Heart right ventricle (tissue), 16 donors: ENCODE results near the gene ANKRD33. TPM values are rescaled to one million over a fixed set of nuclear protein-coding genes. Genes with fewer than 3 reads are reported as not detected.
A peak's percentile ranks its signal among the peaks of the same experiment; 100 is the strongest.

ENCODE experiments used
- ATAC-seq, 8 donors: fragments of 200-7000 bp; cut with Tn5 transposase; one replicate each; pipeline ENCODE4 v1.9.1; 2020; ENCODE audit warnings: mild to moderate bottlenecking in 8 of 8, moderate library complexity in 8 of 8, moderate number of reproducible peaks in 1 of 8
- DNase-seq, 2 donors: peaks; one replicate each; pipeline ENCODE4 v3.0.0-alpha.2; 2020
- H3K27ac ChIP-seq, 10 donors: fragments of 200-600 bp; sonication (generic) in 2 of 10; one replicate each; pipeline versions ENCODE4 v1.5.0 to v1.8.0; 2020 to 2022; ENCODE audit warnings: mild to moderate bottlenecking in 3 of 10
- H3K27me3 ChIP-seq, 7 donors: fragments of 200-600 bp; one replicate each; pipeline ENCODE4 v1.8.0; 2021 to 2022; ENCODE audit warnings: mild to moderate bottlenecking in 2 of 7
- H3K36me3 ChIP-seq, 9 donors: fragments of 200-600 bp; sonication (generic) in 1 of 9; one replicate each; pipeline versions ENCODE4 v1.5.0 to v1.8.0; 2020 to 2022; ENCODE audit warnings: mild to moderate bottlenecking in 2 of 9
- H3K4me1 ChIP-seq, 9 donors: fragments of 200-600 bp; sonication (generic) in 1 of 9; one replicate each; pipeline versions ENCODE4 v1.5.0 to v1.8.0; 2020 to 2022; ENCODE audit warnings: mild to moderate bottlenecking in 4 of 9
- H3K4me3 ChIP-seq, 10 donors: fragments of 200-600 bp; sonication (generic) in 2 of 10; one replicate each; pipeline versions ENCODE4 v1.5.0 to v1.8.0; 2020 to 2022; ENCODE audit warnings: mild to moderate bottlenecking in 7 of 10, moderate library complexity in 2 of 10
- H3K9me3 ChIP-seq, 11 donors: fragments of 200-600 bp in 10 of 11; sonication (generic) in 2 of 11; one replicate each; pipeline versions ENCODE4 v1.5.0 to v1.8.0; 2013 to 2022; ENCODE audit warnings: mild to moderate bottlenecking in 2 of 11, control low read depth in 1 of 11, moderate library complexity in 1 of 11
- CTCF ChIP-seq, 9 donors: fragments of 200-600 bp; sonication (generic) in 2 of 9; IDR thresholded peaks; one replicate each; pipeline versions ENCODE4 v1.5.0 to v1.8.0; 2021 to 2022; ENCODE audit warnings: antibody characterized with exemption in 9 of 9, mild to moderate bottlenecking in 5 of 9, moderate library complexity in 1 of 9
- WGBS, 2 donors: extraction: QIAGEN DNeasy Blood & Tissue Kit; methylation state at CpG; one replicate each; pipeline ENCODE4 v1.1.7; 2013; ENCODE audit warnings: inconsistent platforms in 1 of 2; 5-methylcytosine and 5-hydroxymethylcytosine counted together
- intact Hi-C, 10 donors: fragments of 100-400 bp; cut with DNase I; formaldehyde crosslinking; loops; one replicate each; pipeline versions ENCODE4 v1.11.1 to v1.14.2; 2022
- polyA plus RNA-seq, 2 donors: library from polyadenylated mRNA; stranded (reverse); fragments of 200-250 nt; gene quantifications; one replicate each; pipeline ENCODE4 v1.2.3, GENCODE V29; 2013
- total RNA-seq, 10 donors: library from RNA; stranded (reverse); fragmentation: NEBNext Ultra II Directional in 3 of 10; extraction: Animal tissue kit (Norgen Biotek cat#: 25700) in 3 of 10; gene quantifications; one replicate each; pipeline versions ENCODE4 v1.2.1 to v1.2.4, GENCODE V29; 2021 to 2023
- donor health status: Arrhythmogenic right ventricular cardiomyopathy.
- donor health status: ischemic (EF 13 %, LVEDD 7.1; RV severe dilation, severe dysfunction).
- donor health status: healthy with polysubstance abuse.
- donor health status: DM: no; HTN: yes; CAD: no.
- donor health status: DM: no; HTN: no; CAD: no.
- donor health status: ischemic (EF 25% LVEDD 6.9; RV normal size, moderate dysfunction).
- donor health status: ischemic (EF 25% LVEDD 5.7; RV mildly dilated, moderate dysfunction).
- donor health status: healthy.
- donor health status: DM: yes; HTN: yes; CAD: no.
- donor health status: Ischemic cardiomyopathy.
- donor health status: ischemic (EF 35%, LVEDD 5.7; RV mildly dilated, moderate dysfunction).
- donor health status: nonischemic (EF 11% LVEDD 7.7; RV severe dilation, severe dysfunction).
- donor health status: DM: yes; HTN: yes; CAD: no.
- donor health status: PGD.
- donor health status: ischemic (EF 29% LVEDD 5.4; RV normal size, mild dysfunction).
- donor health status: nonischemic (EF 23%, LVEDD 6.1; RV moderate dilation, normal function).

ANKRD33 gene
- total and polyA plus RNA-seq, 12 donors: 0.01 TPM; not detected in 11

GRCh38 chr12:51841727-51842126 lies 46.2 kb upstream of the ANKRD33 start:
- no peak for DNase-seq

GRCh38 chr12:51844854-51845253 lies 43.0 kb upstream of the ANKRD33 start:
- DNase-seq (no peak), ATAC-seq (no peak)
- no peak overlapping the region for H3K27ac ChIP-seq
- WGBS, 2 donors: 91 to 93% methylated on average over 4 of the region's 4 CpGs
- peaks cover 6 to 37% (median 21%) of the 10 kb centered on the region in 9 donors for H3K4me1 ChIP-seq
- no peaks in the 10 kb centered on the region for H3K9me3 ChIP-seq
- H3K36me3 ChIP-seq: no peaks in the 10 kb centered on the region
- no peak overlapping the region for H3K4me3 ChIP-seq
- TF ChIP-seq CTCF (IDR thresholded peaks at IDR 0.05): no peak
- intact Hi-C loops: no loop called here
- H3K27me3 ChIP-seq: peaks cover 9 to 73% (median 57%) of the 10 kb centered on the region in 7 donors

More at GRCh38 chr12:51841727-51842126, 46.2 kb upstream of the ANKRD33 start:
- Histone ChIP-seq H3K9me3 (no peaks in the 10 kb centered on the region), H3K4me3 (no peak overlapping the region), H3K36me3 (no peaks in the 10 kb centered on the region), H3K27me3 (peaks cover 8 to 56% (median 41%) of the 10 kb centered on the region in 7 donors), H3K27ac (no peak overlapping the region), H3K4me1 (peaks cover 5 to 32% (median 21%) of the 10 kb centered on the region in 9 donors)
- intact Hi-C loops: no loop called here
- 45 to 61% methylated on average over 6 of the region's 6 CpGs for WGBS, 2 donors
- TF ChIP-seq CTCF (IDR thresholded peaks at IDR 0.05): no peak
- no peak for ATAC-seq

- Histone ChIP-seq H3K9me3 (no peaks in the 10 kb centered on the region), H3K27ac (no peak overlapping the region), H3K27me3 (peaks cover 9 to 73% (median 57%) of the 10 kb centered on the region in 7 donors), H3K36me3 (no peaks in the 10 kb centered on the region), H3K4me1 (peaks cover 7 to 39% (median 27%) of the 10 kb centered on the region in 9 donors), H3K4me3 (no peak overlapping the region)
- no peak for ATAC-seq
- no peak for TF ChIP-seq CTCF (IDR thresholded peaks at IDR 0.05)
- intact Hi-C loops: no loop called here
- DNase-seq: no peak
- 78 to 82% methylated on average over 7 of the region's 7 CpGs for WGBS, 2 donors
Observed at GRCh38 chr12:51845482-51845881, 42.4 kb upstream of the ANKRD33 start.

- H3K4me3 ChIP-seq: peak overlapping the region in 5 of 10 donors; percentile 63 to 72 (median 67)
- WGBS, 2 donors: 85 to 87% methylated on average over 15 of the region's 15 CpGs
- peaks cover 9 to 47% (median 35%) of the 10 kb centered on the region in 9 donors for H3K4me1 ChIP-seq
- no peaks in the 10 kb centered on the region for H3K36me3 ChIP-seq
- ATAC-seq (no peak), DNase-seq (no peak)
- H3K27me3 ChIP-seq: peaks cover 9 to 73% (median 57%) of the 10 kb centered on the region in 7 donors
- H3K27ac ChIP-seq: peak overlapping the region in 7 of 10 donors; percentile 34 to 87 (median 80)
- no peaks in the 10 kb centered on the region for H3K9me3 ChIP-seq
- intact Hi-C loops: no loop called here
- TF ChIP-seq CTCF (IDR thresholded peaks at IDR 0.05): no peak
Observed at GRCh38 chr12:51846271-51846691, 41.6 kb upstream of the ANKRD33 start.
